HG02759 (cell line): ENCODE data around the gene MICAL2.

Experiments used
- ATAC-seq: cut with Tn5 transposase; IDR thresholded peaks from one replicate; pipeline ENCODE4 v1.9.1; 2021; ENCODE audit warnings: mild to moderate bottlenecking, moderate library complexity; ENCODE audit not compliant: unreplicated experiment

MICAL2 gene

GRCh38 chr11:12116425-12117032 lies 6.1 kb downstream of the MICAL2 start:
- no peak for ATAC-seq

- no peak for ATAC-seq
Measured at GRCh38 chr11:12117200-12117599, 6.8 kb downstream of the MICAL2 start.

GRCh38 chr11:12117611-12118010 lies 7.2 kb downstream of the MICAL2 start:
- no peak for ATAC-seq

- ATAC-seq = no peak
Measured at GRCh38 chr11:12118949-12119348, 8.6 kb downstream of the MICAL2 start.

DNA sequence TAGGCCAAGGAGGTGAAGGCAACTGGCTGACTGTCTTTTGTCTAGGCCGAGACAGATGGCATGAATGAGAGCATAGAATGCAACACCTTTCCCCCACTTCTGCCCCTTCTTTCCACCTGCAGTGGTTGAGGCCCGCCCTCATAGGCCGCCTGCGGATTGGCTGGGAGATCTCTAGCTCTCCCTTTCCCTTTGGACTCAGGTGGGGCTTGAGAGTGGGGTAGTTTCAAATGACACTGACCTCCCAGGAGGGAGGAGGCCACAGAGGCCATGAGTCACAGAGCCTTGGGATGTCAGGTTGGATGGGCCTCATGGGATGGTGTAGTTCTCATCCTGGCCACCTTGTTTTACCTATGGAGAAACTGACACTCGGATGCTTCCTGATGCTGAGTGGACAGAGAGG lies 9.1 kb downstream of the MICAL2 start:
- ATAC-seq = no peak

GRCh38 chr11:12120031-12121008 lies 9.9 kb downstream of the MICAL2 start:
- no peak for ATAC-seq

GRCh38 chr11:12121011-12121410 lies 10.6 kb downstream of the MICAL2 start:
- ATAC-seq = no peak

GRCh38 chr11:12121517-12121916 lies 11.1 kb downstream of the MICAL2 start:
- no peak for ATAC-seq

DNA sequence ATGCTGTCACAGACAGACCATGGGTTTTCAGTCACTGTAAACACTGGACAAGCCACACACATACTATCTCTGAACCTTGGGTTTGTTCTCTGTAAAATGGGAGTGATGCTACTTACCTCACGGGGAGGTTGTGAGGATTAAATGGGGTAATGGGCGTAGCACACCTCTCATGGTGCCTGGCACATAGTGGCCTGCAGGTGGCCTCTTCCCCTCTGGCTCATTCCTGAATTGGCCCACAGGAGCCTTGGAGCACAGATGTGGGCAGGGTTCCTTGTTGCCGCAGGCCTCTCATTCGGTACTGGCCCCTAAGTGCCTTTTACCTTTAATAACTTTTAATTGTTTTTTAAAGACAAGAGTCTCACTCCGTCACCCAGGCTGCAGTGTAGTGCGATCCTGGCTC lies 11.7 kb downstream of the MICAL2 start:
- no peak for ATAC-seq

- no peak for ATAC-seq
Measured at GRCh38 chr11:12123273-12123672, 12.9 kb downstream of the MICAL2 start.

- no peak for ATAC-seq
Measured at GRCh38 chr11:12123799-12124198, 13.4 kb downstream of the MICAL2 start.

DNA sequence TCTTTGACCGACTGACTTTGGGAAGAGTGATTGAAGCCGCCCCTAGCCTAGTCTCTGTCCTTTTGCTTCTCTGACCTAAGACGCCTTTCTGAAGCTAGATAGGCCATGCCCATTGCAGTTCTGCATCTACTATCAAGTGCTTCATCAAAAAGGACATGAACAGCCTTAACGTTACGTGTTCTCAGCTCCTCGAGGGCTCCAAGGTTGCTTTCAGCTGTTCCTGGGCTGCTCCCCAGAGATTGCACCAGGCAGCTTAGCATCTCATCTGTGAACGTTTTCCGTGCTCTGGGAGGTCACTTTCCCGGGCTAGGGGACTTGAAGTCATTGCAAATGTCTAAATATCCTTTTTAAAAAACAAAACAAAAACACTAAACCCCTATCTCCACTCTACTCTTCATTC lies 13.9 kb downstream of the MICAL2 start:
- ATAC-seq = no peak

- ATAC-seq = no peak
Measured at GRCh38 chr11:12125609-12126149, 15.3 kb downstream of the MICAL2 start.

DNA sequence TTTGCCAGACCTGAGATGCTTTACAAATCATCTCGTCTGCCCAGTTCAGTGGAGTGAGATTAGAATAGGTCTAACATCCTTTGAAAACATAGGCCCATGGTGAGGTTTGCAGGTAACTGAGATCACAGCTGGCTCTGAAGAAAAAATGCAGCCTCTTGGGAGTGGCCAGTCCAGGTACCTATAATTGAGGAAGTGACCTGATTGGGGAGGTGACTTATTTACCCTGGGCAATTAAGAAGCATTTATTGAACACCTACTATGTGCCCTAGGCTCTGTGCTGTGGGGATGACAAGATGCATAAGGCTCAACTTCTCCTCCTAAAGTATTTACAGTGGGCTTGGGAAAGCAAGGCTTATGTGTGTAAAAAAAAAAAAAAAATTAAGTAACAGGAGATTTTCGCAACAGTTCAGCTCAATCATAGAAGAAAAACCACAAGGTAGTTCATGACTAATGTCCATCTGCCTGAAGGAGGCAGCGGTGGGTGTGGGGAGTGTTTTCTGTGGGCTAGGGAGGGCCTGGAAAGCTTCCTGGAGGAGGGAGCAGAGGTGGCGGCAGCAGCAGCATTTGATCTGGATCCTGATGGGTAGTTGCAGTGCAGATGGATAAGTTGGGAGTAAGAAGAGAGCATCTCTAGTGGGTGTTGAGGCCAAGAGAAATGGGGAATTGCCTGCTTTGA lies 16.1 kb downstream of the MICAL2 start:
- ATAC-seq = no peak

GRCh38 chr11:12127206-12127898 lies 17.0 kb downstream of the MICAL2 start:
- no peak for ATAC-seq

- no peak for ATAC-seq
Measured at GRCh38 chr11:12128301-12128751, 17.9 kb downstream of the MICAL2 start.

GRCh38 chr11:12129227-12129626 lies 18.8 kb downstream of the MICAL2 start:
- ATAC-seq = no peak

GRCh38 chr11:12130180-12130980 lies 20.0 kb downstream of the MICAL2 start:
- no peak for ATAC-seq

DNA sequence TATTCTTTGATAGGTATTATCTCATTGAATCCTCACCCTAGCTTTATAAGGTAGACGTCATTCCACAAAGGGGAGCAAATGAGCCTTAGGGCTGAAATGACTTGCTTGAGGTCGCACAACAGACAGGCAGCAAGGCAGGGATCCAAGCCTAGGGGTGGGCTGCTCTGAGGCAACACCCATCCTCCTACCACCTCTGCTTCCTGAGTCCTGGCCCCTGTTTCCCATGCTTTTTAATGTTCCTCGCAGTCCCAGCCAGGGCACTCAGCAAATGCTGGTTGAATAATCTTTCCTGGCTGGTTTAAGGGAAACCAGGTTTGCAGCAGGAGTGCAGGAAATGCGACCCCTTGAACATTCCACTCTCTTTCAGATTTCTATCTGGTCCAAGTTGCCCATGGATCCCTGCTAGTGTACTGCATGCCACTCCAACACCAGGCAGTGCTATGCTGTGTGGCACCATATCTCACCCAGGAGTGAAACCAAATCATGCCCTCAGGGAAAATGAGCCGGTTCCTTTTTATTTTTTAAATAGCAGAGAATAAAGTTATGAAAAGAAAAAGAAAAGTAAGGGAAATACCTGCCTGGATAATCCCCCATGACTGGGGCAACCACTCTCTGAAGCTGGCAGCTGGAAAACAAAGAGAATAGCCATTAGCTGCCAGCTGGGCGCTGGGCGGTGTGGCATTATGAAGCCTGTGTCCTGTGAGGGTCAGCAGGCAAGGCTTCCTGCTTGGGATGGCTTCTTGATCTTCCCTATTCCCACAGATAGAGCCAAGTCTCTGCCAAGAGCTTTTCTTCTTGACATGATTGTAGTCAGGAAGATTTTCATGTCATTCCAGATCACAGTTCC lies 21.8 kb downstream of the MICAL2 start:
- ATAC-seq = no peak
